Stomach (tissue), 4 donors: ENCODE results near the gene GNG14.

Experiments
- POLR2A ChIP-seq, 4 donors: fragments of 450-650 bp; IDR thresholded peaks; one replicate each; pipeline ENCODE4 v1.6.1; 2016; ENCODE audit warnings: antibody characterized with exemption in 4 of 4, control low read depth in 2 of 4, mild to moderate bottlenecking in 1 of 4, moderate library complexity in 1 of 4
- POLR2AphosphoS5 ChIP-seq, 3 donors: sonication (generic); formaldehyde crosslinking; IDR thresholded peaks; one replicate each; pipeline ENCODE4 v1.6.1; 2016; ENCODE audit warnings: antibody characterized with exemption in 3 of 3
- TF ChIP-seq, protein P1 (sequence below), 7 experiments: fragments of 450-650 bp in 4 of 7; fragments of 200-600 bp in 3 of 7; sonication (generic) in 3 of 7; IDR thresholded peaks; one replicate each; pipeline ENCODE4 v1.5.1; 2016 to 2019; ENCODE audit warnings: antibody characterized with exemption in 7 of 7, control low read depth in 2 of 7, mild to moderate bottlenecking in 1 of 7

DNA sequence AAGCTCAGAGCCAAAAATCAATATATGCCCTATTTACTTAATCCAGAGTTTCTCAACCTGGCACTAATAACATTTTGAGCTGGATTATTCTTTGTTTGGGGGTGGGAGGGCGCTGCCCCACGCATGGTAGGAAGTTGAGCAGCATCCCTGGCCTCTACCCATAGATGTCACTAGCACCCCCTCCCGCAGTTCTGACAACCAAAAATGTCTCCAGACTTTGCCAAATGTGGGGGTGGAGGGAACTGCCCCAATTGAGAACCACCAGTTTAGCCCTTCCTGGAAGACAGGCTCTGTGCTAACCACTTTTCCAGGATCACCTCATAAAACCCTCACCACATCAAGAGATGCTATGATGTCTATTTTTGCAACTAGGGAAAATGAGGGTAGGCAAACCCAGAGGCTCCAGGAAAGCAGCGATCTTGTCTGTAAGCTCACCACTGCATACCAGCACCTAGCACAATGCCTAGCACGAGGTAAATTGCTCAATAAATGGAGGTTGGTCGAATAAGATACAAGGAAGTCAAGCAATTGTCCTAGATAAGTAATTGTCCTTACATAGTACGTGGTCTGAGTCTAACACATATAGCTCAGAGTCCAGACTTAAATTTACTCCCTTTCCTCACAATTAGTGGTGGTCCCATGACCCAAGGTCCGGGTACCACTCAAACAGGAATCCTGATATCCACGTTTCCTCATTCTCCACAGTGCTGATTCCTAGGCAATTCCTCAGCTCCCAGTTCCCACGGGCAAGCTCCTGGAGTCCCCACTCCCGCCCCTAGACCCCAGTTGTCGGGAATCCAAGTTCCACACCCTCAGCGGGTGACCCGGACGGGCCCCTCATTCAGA, 45.8 kb downstream of the GNG14 start:
- TF ChIP-seq, protein P1, sequence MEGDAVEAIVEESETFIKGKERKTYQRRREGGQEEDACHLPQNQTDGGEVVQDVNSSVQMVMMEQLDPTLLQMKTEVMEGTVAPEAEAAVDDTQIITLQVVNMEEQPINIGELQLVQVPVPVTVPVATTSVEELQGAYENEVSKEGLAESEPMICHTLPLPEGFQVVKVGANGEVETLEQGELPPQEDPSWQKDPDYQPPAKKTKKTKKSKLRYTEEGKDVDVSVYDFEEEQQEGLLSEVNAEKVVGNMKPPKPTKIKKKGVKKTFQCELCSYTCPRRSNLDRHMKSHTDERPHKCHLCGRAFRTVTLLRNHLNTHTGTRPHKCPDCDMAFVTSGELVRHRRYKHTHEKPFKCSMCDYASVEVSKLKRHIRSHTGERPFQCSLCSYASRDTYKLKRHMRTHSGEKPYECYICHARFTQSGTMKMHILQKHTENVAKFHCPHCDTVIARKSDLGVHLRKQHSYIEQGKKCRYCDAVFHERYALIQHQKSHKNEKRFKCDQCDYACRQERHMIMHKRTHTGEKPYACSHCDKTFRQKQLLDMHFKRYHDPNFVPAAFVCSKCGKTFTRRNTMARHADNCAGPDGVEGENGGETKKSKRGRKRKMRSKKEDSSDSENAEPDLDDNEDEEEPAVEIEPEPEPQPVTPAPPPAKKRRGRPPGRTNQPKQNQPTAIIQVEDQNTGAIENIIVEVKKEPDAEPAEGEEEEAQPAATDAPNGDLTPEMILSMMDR (IDR thresholded peaks at IDR 0.05), result no peak
- no peak for TF ChIP-seq POLR2A (IDR thresholded peaks at IDR 0.05)
- no peak for TF ChIP-seq POLR2AphosphoS5 (IDR thresholded peaks at IDR 0.05)
